Measurements from ENCODE around the gene SCAANT1.

SCAANT1 gene

DNA sequence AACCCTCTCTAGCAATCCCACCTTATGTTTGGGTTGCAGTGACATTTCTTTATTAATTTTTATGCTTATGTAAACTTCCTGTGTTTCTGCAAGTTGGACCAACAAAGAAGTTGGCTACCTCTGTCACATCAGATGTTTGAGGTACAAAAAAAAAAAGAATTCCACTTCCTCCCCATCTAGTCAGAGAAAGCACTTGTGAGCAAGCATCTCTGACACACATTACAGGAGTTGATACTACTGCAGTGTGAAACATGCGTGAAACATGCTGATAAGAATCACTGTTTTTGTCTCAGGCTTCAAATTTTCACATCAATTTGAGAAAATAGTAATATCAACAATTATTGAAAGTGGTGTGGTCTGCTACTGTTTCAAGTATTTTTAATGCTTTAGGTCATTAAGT is 1.3 kb downstream of the SCAANT1 start:
- no peak for TF ChIP-seq CREB5 (CRISPR knock-in tag; IDR thresholded peaks at IDR 0.05; ENCODE audit: low read depth)
- no peak for TF ChIP-seq PPARA (CRISPR knock-in tag; IDR thresholded peaks at IDR 0.05; ENCODE audit: borderline replicate concordance)
- TF ChIP-seq, protein P1, sequence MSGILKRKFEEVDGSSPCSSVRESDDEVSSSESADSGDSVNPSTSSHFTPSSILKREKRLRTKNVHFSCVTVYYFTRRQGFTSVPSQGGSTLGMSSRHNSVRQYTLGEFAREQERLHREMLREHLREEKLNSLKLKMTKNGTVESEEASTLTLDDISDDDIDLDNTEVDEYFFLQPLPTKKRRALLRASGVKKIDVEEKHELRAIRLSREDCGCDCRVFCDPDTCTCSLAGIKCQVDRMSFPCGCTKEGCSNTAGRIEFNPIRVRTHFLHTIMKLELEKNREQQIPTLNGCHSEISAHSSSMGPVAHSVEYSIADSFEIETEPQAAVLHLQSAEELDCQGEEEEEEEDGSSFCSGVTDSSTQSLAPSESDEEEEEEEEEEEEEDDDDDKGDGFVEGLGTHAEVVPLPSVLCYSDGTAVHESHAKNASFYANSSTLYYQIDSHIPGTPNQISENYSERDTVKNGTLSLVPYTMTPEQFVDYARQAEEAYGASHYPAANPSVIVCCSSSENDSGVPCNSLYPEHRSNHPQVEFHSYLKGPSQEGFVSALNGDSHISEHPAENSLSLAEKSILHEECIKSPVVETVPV (CRISPR knock-in tag; IDR thresholded peaks at IDR 0.05), result no peak
- TF ChIP-seq BACH2 (CRISPR knock-in tag; IDR thresholded peaks at IDR 0.05; ENCODE audit: borderline replicate concordance), result no peak
- no peak for TF ChIP-seq ESRRG (CRISPR knock-in tag; IDR thresholded peaks at IDR 0.05)
- TF ChIP-seq GLIS3 (CRISPR knock-in tag; IDR thresholded peaks at IDR 0.05), result no peak
- no peak for TF ChIP-seq SNAI2 (CRISPR knock-in tag; IDR thresholded peaks at IDR 0.05)
- no peak for TF ChIP-seq OSR1 (CRISPR knock-in tag; IDR thresholded peaks at IDR 0.05)
- no peak for ATAC-seq

DNA sequence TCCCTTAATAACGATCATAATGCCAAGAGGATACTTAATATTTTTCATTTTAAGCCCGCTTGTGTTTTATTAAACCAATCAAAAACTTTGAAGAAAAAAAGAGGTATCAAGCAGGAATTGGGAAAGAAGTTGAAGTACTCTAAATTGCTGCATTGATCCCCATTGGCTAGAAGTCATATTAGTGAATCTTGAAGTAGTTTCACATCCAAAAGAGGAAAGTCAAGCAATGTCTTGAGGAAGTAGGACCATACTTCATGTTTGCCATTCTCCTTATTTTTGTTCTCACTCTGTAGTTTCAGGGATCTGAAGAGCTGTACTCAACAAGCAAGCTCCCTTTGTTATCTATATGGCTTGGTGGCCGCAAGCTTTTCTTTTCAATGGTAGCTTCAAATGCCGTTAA is 2.2 kb downstream of the SCAANT1 start:
- ATAC-seq, result no peak
- TF ChIP-seq CSDC2 (CRISPR knock-in tag; IDR thresholded peaks at IDR 0.05) (no peak), RARB (CRISPR knock-in tag; IDR thresholded peaks at IDR 0.05) (no peak), GLIS3 (CRISPR knock-in tag; IDR thresholded peaks at IDR 0.05) (no peak), PPARA (CRISPR knock-in tag; IDR thresholded peaks at IDR 0.05; ENCODE audit: borderline replicate concordance) (no peak), ESRRG (CRISPR knock-in tag; IDR thresholded peaks at IDR 0.05) (no peak)

- TF ChIP-seq CREB5 (CRISPR knock-in tag; IDR thresholded peaks at IDR 0.05; ENCODE audit: low read depth), result no peak
- TF ChIP-seq ZFP30 (CRISPR knock-in tag; IDR thresholded peaks at IDR 0.05), result no peak
- TF ChIP-seq ZNF8 (CRISPR knock-in tag; IDR thresholded peaks at IDR 0.05), result no peak
- TF ChIP-seq ZC3H10 (CRISPR knock-in tag; IDR thresholded peaks at IDR 0.05), result no peak
- TF ChIP-seq, protein P1 (CRISPR knock-in tag; IDR thresholded peaks at IDR 0.05), result no peak
- TF ChIP-seq RARB (CRISPR knock-in tag; IDR thresholded peaks at IDR 0.05), result no peak
- TF ChIP-seq PPARA (CRISPR knock-in tag; IDR thresholded peaks at IDR 0.05; ENCODE audit: borderline replicate concordance), result no peak
- no peak for TF ChIP-seq ISL1 (CRISPR knock-in tag; IDR thresholded peaks at IDR 0.05)
- no peak for TF ChIP-seq TCF4 (CRISPR knock-in tag; IDR thresholded peaks at IDR 0.05; ENCODE audit: borderline replicate concordance)
- no peak for TF ChIP-seq ESRRG (CRISPR knock-in tag; IDR thresholded peaks at IDR 0.05)
- no peak for TF ChIP-seq OSR1 (CRISPR knock-in tag; IDR thresholded peaks at IDR 0.05)
- TF ChIP-seq GLIS3 (CRISPR knock-in tag; IDR thresholded peaks at IDR 0.05), result no peak
- TF ChIP-seq SNAI2 (CRISPR knock-in tag; IDR thresholded peaks at IDR 0.05), result no peak
- no peak for TF ChIP-seq ZNF70 (CRISPR knock-in tag; IDR thresholded peaks at IDR 0.05)
- TF ChIP-seq POU6F1 (CRISPR knock-in tag; IDR thresholded peaks at IDR 0.05; ENCODE audit: borderline replicate concordance, low read depth), result no peak
- TF ChIP-seq CSDC2 (CRISPR knock-in tag; IDR thresholded peaks at IDR 0.05), result no peak
- no peak for ATAC-seq
These were observed 2.8 kb downstream of the SCAANT1 start for GRCh38 chr3:63909431-63909830.

GRCh38 chr3:63908776-63909175 is 3.4 kb downstream of the SCAANT1 start:
- no peak for TF ChIP-seq OSR1 (CRISPR knock-in tag; IDR thresholded peaks at IDR 0.05)
- no peak for TF ChIP-seq ZC3H10 (CRISPR knock-in tag; IDR thresholded peaks at IDR 0.05)
- no peak for TF ChIP-seq BACH2 (CRISPR knock-in tag; IDR thresholded peaks at IDR 0.05; ENCODE audit: borderline replicate concordance)
- no peak for ATAC-seq

- ATAC-seq, result peak; percentile 28; the same call in 2 of the 3 replicates
- TF ChIP-seq BACH2 (CRISPR knock-in tag; IDR thresholded peaks at IDR 0.05; ENCODE audit: borderline replicate concordance) (no peak), POU6F1 (CRISPR knock-in tag; IDR thresholded peaks at IDR 0.05; ENCODE audit: borderline replicate concordance, low read depth) (no peak), ZNF565 (CRISPR knock-in tag; conservative IDR thresholded peaks at IDR 0.05; ENCODE audit: low read depth) (no peak), OSR1 (CRISPR knock-in tag; IDR thresholded peaks at IDR 0.05) (no peak), SNAI2 (CRISPR knock-in tag; IDR thresholded peaks at IDR 0.05) (no peak), ZC3H10 (CRISPR knock-in tag; IDR thresholded peaks at IDR 0.05) (no peak), ARNTL (CRISPR knock-in tag; IDR thresholded peaks at IDR 0.05; ENCODE audit: borderline replicate concordance, low read depth) (no peak), ZNF70 (CRISPR knock-in tag; IDR thresholded peaks at IDR 0.05) (no peak)
- TF ChIP-seq, protein P2, sequence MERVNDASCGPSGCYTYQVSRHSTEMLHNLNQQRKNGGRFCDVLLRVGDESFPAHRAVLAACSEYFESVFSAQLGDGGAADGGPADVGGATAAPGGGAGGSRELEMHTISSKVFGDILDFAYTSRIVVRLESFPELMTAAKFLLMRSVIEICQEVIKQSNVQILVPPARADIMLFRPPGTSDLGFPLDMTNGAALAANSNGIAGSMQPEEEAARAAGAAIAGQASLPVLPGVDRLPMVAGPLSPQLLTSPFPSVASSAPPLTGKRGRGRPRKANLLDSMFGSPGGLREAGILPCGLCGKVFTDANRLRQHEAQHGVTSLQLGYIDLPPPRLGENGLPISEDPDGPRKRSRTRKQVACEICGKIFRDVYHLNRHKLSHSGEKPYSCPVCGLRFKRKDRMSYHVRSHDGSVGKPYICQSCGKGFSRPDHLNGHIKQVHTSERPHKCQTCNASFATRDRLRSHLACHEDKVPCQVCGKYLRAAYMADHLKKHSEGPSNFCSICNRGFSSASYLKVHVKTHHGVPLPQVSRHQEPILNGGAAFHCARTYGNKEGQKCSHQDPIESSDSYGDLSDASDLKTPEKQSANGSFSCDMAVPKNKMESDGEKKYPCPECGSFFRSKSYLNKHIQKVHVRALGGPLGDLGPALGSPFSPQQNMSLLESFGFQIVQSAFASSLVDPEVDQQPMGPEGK (CRISPR knock-in tag; IDR thresholded peaks at IDR 0.05; ENCODE audit: borderline replicate concordance), result no peak
These were observed 4.0 kb downstream of the SCAANT1 start for GRCh38 chr3:63908081-63908736.
